ENCODE measurements around the gene RTP2. TPM values are rescaled to one million over a fixed set of nuclear protein-coding genes. Genes with fewer than 3 reads are reported as not detected.

RTP2 gene, protein sequence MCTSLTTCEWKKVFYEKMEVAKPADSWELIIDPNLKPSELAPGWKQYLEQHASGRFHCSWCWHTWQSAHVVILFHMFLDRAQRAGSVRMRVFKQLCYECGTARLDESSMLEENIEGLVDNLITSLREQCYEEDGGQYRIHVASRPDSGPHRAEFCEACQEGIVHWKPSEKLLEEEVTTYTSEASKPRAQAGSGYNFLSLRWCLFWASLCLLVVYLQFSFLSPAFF
- not detected in 2 replicates for total RNA-seq

DNA sequence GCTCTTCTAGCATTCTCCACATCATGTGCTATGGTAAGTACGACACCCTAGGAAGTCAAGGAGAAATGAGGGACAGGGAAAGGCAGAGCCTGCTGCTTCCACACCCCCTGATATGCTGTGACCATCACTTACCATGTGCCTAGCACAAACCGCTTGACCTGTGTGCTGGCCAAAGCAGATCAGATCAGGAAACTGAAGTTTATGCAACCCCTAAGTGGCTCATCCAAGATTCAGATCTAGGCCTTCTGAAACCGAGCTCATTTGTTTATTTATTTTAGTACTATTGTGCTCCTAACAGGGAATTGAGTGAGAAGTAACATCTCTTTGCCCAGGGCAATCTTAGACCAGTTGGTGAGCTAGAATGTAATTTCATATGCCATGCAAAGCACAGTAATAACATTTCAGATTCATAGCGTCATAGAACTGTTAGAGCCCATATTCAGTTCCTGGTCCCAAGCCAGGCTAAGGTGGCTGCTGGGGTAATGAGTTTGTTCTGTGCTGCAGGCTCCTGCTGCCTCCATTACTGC, at the start of gene RTP2:
RTP2 (minus strand) TSS at position 51 of the 527 bp plus-strand sequence. CDS start 429 bp downstream, outside the sequence.

DNA sequence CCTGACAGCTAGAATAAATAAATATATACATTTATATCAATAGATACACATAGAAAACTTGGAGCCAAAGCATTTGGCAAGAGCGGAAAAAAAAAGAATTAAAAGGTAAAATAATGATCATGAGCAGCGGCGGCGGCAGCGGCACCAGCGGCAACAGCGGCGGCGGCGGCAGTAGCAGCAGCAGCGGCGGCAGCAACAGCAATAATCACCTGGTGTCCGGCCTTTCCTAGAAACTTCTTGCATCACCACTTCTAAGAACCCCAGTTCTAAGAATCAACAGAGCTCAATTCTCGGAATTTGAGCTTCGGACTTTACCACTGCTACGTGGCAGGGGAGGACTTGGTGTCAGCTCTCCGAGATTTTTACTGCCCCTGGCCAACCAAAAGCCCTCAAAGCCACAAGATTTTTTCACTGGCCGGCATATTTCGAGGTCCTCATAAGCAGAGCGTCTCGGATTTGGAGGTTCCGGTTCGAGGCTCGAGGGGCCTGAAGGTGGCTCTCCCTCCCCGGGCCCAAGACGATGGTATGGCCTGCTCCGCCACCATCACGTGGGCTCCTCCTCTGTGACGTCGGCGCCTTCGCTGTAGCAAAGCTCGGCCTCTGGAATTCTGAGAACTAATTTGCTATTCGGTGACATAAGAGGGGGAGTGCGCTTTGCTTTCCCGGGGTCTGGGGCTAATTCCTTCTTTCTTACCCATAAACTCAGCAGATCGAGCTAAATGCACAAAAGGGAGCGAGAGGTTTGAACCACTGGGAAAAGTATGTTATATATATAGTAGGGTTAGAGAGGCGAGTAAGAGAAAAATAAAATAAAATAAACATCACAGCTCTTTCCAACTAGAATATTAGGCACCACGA, 43.1 kb upstream of the RTP2 start, which contains the start of gene BCL6:
BCL6 (minus strand) TSS at position 268 of the 858 bp plus-strand sequence. CDS start 11,775 bp downstream, outside the sequence.

DNA sequence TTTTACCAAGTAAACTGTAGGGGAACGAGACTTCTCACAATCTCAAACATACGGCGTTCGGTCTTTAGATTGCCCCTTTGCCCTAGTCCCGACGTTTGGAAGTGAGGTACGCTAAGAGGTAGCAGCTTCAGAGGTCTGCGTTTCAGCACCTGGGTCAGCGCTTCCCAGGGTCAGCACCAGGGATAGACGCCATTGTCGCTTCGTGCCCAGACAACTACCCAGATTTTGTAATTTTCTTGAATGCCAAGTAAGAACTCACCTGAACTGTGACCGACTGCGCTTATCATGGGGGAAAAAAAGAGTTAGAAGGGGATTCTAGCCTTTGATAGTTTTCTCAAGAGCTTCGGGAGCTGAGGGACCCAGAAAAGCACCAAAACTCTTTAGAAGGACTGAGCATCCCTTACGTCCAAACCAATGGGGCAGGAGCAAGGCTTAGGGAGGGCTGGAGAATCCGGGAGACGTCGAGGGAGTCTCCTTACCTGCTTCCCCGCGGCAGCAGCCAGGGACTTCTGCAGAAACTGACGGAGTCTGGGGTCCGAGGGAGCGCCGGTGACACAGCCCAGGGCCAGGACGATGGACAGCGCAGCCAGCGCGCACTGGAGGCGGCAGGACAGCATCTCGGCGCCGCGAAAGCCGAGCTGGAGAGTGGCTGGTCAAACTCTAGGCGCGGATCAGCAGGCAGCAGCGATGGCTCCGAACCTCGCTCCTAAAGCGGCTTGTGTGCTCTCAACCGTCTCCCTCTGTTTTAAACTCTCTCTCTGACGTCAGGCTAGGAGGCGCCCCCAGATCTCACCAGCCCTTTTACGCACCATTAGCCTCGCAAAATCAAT, 32.5 kb downstream of the RTP2 start, which contains the start of gene SST:
SST (minus strand) TSS at position 720 of the 830 bp plus-strand sequence; CDS start at position 617, 103 bp downstream.

Other genes with a start within 250 kb of the RTP2 start
- gene SST, start 32.2 kb downstream of the RTP2 start, total RNA-seq = not detected in 2 replicates
- gene BCL6, start 42.9 kb upstream of the RTP2 start, total RNA-seq = 4.5 and 5.9 TPM in 2 replicates